Measurements from ENCODE around the gene ACYP2.
"Not testable (repeated sequence)": the region's sequence is repeated elsewhere in the genome, so short reads cannot be mapped to it uniquely, and the experiment has no call there.

The ACYP2 gene

DNA sequence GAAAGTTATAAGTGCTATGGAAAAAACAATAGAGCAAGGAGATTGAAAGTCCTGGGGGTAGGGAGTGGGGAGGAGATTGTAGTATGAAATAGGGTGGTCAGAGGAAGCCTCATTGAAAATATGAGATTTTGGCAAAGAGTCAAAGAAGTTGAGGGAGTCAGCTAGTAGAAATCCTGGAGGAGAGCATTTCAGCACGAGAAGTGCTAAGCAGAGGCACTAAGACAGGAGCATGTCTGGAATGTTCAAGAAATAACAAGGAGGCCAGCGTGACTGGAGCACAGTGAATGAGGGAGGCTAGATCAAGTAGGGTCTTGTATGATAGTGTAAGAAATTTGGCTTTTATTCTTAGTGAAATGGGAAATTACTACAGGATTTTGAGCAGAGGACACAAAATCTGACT lies 142.8 kb downstream of the ACYP2 start:
- Mint-ChIP-seq H3K9me3 (no peaks in the 10 kb centered on the region), H3K4me1 (no peaks in the 10 kb centered on the region), H3K4me3 (no peak overlapping the region), H3K36me3 (peaks cover 24% of the 10 kb centered on the region), H3K27ac (no peak overlapping the region), H3K27me3 (no peaks in the 10 kb centered on the region)

DNA sequence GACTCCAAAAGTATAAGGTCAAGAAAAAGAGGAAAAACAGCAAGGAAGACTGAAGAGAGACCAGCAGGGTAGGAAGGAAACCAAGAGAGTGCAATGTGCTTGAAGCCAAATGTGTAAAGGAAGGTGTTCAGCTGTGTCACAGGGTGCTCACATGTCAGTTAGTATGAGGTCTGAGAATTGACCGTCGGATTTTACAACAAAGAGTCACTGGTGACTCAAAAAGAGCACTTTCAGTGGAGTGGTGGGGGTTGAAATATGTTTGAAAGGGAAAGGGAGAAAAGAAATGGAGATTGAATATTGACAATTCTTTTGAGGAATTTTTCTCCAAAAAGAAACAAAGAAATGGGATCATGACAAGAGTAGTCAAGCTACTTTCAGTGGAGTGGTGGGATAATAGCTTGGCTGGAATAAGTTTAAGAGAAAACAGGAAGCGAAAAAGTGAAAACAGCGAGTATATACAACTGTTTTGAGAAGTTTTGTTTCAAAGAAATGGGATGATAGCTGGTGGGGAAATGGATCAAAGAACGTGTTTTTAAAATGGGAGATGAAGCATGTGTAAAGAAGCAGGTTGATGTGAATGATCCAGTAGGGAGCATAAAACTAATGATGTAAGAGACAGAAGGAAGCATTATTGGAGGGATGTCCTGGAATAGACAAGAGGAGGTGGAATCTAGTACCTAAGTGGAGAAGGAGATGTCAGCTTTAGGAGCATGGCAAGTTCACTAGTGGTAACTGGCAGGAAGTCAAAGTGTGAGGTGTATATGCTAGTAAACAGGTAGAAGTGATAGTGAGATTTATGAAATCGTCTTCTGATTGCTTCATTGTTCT lies 144.2 kb downstream of the ACYP2 start:
- peaks cover 3% of the 10 kb centered on the region for H3K9me3 Mint-ChIP-seq
- H3K27me3 Mint-ChIP-seq: no peaks in the 10 kb centered on the region
- H3K4me3 Mint-ChIP-seq: no peak overlapping the region
- no peaks in the 10 kb centered on the region for H3K4me1 Mint-ChIP-seq
- H3K36me3 Mint-ChIP-seq: peaks cover 23% of the 10 kb centered on the region
- H3K27ac Mint-ChIP-seq: no peak overlapping the region

GRCh38 chr2:54260241-54260595 lies 144.8 kb downstream of the ACYP2 start:
- H3K27me3 Mint-ChIP-seq: no peaks in the 10 kb centered on the region
- H3K4me1 Mint-ChIP-seq: no peaks in the 10 kb centered on the region
- H3K27ac Mint-ChIP-seq: no peak overlapping the region
- peaks cover 29% of the 10 kb centered on the region for H3K36me3 Mint-ChIP-seq
- H3K9me3 Mint-ChIP-seq: peaks cover 9% of the 10 kb centered on the region
- no peak overlapping the region for H3K4me3 Mint-ChIP-seq

DNA sequence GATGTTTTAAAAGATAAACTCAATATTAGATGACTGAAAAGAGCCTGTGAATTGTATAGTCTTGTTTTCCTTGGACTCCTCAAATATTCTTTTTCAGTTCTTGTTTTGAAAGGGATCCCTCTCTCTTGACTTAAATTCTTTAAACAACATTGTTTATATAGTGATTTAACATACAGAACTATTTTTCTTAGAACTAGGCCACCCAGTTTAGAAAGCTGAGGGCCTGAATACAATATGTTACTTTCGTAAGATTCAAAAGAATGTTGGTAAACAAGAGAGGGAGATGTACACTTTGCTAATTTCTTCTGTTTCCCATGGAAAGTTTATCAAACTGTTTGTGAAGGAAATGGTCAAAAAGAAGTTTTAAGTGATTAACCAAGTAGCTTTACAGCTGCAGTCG lies 146.1 kb downstream of the ACYP2 start:
- Mint-ChIP-seq H3K9me3 (peaks cover 12% of the 10 kb centered on the region), H3K4me3 (no peak overlapping the region), H3K36me3 (peaks cover 26% of the 10 kb centered on the region), H3K4me1 (no peaks in the 10 kb centered on the region), H3K27ac (no peak overlapping the region), H3K27me3 (no peaks in the 10 kb centered on the region)

DNA sequence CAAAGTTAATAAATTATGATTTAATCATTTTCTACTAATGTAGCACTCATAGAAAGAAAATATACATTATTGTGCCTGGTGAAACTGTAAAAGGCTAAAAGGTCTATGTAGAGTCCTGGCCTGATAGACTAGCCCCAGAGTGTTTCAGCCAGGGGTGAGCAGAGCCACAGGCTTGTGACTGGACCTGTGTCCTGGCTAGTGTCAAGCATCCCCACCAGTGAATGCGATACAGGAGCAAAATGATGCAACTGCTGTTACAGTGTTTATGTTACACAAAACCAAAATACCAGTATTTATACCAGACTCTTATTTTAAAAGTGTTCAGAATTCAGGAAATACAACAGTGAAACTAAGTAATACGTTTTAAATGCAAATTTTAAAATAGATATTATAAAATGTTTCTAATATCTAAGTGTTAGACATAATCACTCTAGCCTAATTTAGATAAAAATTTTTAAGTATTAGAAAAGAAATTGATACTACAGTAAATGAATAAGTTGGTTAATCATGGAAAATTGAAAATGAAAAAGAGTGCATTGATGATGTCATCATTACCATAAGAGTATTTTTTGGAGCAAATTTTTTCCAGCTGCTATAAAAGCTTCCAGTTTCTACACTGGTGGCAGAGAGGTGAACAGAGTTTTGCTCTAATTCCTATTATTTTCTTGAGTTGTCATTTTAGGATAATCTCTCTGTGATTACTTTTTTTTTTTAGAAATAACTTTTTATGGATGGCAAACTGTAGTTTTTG lies 146.8 kb downstream of the ACYP2 start:
- H3K36me3 Mint-ChIP-seq: peaks cover 27% of the 10 kb centered on the region
- H3K27me3 Mint-ChIP-seq: no peaks in the 10 kb centered on the region
- no peak overlapping the region for H3K27ac Mint-ChIP-seq
- no peak overlapping the region for H3K4me3 Mint-ChIP-seq
- no peaks in the 10 kb centered on the region for H3K4me1 Mint-ChIP-seq
- H3K9me3 Mint-ChIP-seq: peaks cover 12% of the 10 kb centered on the region

DNA sequence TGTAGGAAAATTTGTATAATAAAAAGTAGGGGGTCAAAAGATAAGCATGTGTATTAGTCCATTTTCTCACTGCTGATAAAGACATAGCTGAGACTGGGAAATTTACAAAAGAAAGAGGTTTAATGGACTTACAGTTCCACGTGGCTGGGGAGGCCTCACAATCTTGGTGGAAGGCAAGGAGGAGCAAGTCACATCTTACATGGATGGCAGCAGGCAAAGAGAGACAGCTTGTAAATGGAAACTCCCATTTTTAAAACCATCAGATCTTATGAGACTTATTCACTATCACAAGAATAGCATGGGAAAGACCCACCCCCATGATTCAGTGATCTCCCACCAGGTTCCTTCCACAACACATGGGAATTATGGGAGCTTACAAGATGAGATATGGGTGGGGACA lies 149.7 kb downstream of the ACYP2 start:
- H3K36me3 Mint-ChIP-seq: peaks cover 26% of the 10 kb centered on the region

DNA sequence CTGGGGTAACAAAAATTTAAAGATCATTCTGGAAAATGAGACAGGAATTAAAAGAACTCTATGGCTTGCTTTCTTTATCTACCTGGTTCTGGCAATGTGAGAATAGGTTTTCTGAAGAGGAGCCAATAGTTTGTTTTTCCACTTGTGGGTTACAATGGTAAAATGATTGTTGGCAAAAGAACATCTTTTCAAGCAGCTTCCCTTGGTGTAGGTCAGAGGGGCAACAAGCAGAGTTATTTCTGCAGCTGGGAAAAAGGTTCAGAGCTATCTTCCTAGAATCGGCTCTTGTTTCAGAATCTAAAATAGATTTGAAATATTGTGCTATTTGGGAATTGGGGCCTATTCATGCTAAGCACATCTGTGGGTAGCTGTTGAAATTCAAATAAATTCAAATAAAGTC lies 152.2 kb downstream of the ACYP2 start:
- peaks cover 25% of the 10 kb centered on the region for H3K36me3 Mint-ChIP-seq

More for the DNA sequence above, 149.7 kb downstream of the ACYP2 start:
- not testable (repeated sequence) for H3K27ac Mint-ChIP-seq, H3K4me3 Mint-ChIP-seq, H3K4me1 Mint-ChIP-seq, H3K27me3 Mint-ChIP-seq
- peaks cover 12% of the 10 kb centered on the region for H3K9me3 Mint-ChIP-seq

DNA sequence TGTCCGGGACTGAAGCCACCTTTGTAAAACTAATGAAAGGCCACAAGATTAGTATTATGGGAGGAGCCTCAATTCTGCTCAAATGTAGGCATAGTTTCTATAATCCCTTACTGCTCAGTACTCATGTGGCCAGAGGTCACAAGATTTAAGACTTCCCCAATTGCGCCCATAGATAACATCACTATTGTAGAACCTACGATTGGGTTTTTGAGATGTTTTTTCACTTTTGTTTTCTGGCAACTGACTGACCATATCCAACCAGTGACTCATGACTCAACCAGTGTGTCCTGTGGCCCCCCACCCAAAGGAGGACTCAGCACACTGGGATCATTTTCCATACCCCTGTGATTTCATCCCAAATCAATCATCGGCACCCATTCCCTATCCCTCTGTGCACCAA lies 155.8 kb downstream of the ACYP2 start:
- H3K4me1 Mint-ChIP-seq: peaks cover 19% of the 10 kb centered on the region
- H3K9me3 Mint-ChIP-seq: no peaks in the 10 kb centered on the region
- H3K36me3 Mint-ChIP-seq: peaks cover 11% of the 10 kb centered on the region
- no peak overlapping the region for H3K27ac Mint-ChIP-seq
- no peaks in the 10 kb centered on the region for H3K27me3 Mint-ChIP-seq
- no peak overlapping the region for H3K4me3 Mint-ChIP-seq

More for the DNA sequence above, 152.2 kb downstream of the ACYP2 start:
- peaks cover 12% of the 10 kb centered on the region for H3K9me3 Mint-ChIP-seq
- H3K27ac Mint-ChIP-seq: no peak overlapping the region
- H3K4me3 Mint-ChIP-seq: no peak overlapping the region
- peaks cover 14% of the 10 kb centered on the region for H3K4me1 Mint-ChIP-seq
- H3K27me3 Mint-ChIP-seq: no peaks in the 10 kb centered on the region

DNA sequence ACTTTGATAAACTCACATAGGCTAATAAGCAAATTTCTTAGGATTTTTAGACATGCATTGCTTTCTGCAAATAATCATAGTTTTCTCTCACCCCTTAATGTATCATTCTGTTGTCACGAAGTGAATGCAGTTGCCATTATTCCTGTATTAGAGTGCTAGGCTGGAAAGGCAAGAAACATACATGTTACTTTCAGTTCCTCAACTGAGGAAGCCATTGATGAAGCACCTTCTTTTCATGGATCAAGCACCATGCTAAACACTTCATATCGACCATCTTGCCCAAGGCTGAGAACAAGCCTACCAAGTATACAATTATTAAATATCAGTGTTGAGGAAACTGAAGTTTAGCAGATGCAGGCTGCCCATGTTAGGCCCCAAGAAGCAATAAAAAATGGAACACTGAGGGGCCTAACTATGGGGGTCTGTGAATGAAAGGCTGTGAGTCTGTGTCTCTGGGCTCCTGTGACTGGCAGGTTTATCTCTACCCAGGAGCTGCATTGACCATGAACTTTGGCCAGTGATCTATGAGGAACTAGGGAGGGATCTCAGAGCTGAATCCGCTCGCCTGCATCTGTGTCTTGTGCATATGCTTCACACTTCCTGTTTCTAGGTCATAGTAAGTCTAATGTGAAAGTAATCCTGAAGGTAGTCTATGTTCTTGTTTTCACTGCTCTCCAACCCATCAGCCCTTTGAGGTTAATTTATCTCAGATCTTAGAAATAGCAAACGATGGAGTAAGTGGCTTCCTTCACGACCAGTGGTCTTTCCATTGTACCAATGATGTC lies 156.6 kb downstream of the ACYP2 start:
- H3K4me1 Mint-ChIP-seq: peaks cover 19% of the 10 kb centered on the region
- no peaks in the 10 kb centered on the region for H3K9me3 Mint-ChIP-seq
- no peak overlapping the region for H3K27ac Mint-ChIP-seq
- H3K4me3 Mint-ChIP-seq: no peak overlapping the region
- no peaks in the 10 kb centered on the region for H3K27me3 Mint-ChIP-seq
- H3K36me3 Mint-ChIP-seq: peaks cover 10% of the 10 kb centered on the region

GRCh38 chr2:54274781-54275242 lies 159.4 kb downstream of the ACYP2 start:
- H3K27ac Mint-ChIP-seq: peak overlapping the region; percentile 8
- no peaks in the 10 kb centered on the region for H3K9me3 Mint-ChIP-seq
- H3K4me3 Mint-ChIP-seq: no peak overlapping the region
- H3K36me3 Mint-ChIP-seq: peaks cover 10% of the 10 kb centered on the region
- H3K27me3 Mint-ChIP-seq: no peaks in the 10 kb centered on the region
- H3K4me1 Mint-ChIP-seq: peaks cover 19% of the 10 kb centered on the region

DNA sequence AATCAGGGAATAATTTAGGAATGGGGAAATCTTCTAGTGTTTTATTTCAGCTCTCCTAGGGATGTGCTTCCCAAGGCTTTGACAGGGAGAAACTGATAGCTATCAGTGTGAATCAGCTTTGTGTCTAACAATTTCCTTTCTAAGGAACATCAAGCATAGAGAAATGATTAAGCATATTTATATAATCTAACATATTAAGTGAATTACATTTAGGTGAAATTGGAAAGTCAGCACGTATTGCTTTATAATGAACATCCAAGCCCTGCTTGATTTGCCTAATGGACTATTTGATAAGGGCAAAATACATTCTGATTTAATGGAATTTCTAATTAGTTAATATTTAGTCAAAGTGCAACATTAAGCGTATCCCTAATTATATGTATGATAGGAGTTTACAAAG lies 160.1 kb downstream of the ACYP2 start:
- H3K4me1 Mint-ChIP-seq: peaks cover 19% of the 10 kb centered on the region
- H3K4me3 Mint-ChIP-seq: no peak overlapping the region
- peaks cover 10% of the 10 kb centered on the region for H3K36me3 Mint-ChIP-seq
- no peaks in the 10 kb centered on the region for H3K9me3 Mint-ChIP-seq
- no peaks in the 10 kb centered on the region for H3K27me3 Mint-ChIP-seq
- H3K27ac Mint-ChIP-seq: no peak overlapping the region

- H3K4me3 Mint-ChIP-seq: no peak overlapping the region
- H3K27me3 Mint-ChIP-seq: no peaks in the 10 kb centered on the region
- no peak overlapping the region for H3K27ac Mint-ChIP-seq
- H3K9me3 Mint-ChIP-seq: no peaks in the 10 kb centered on the region
- H3K36me3 Mint-ChIP-seq: peaks cover 3% of the 10 kb centered on the region
- H3K4me1 Mint-ChIP-seq: peaks cover 10% of the 10 kb centered on the region
These were observed 164.0 kb downstream of the ACYP2 start for GRCh38 chr2:54279385-54279784.

- H3K27me3 Mint-ChIP-seq: no peaks in the 10 kb centered on the region
- no peaks in the 10 kb centered on the region for H3K9me3 Mint-ChIP-seq
- no peak overlapping the region for H3K27ac Mint-ChIP-seq
- H3K36me3 Mint-ChIP-seq: peaks cover 12% of the 10 kb centered on the region
- H3K4me3 Mint-ChIP-seq: no peak overlapping the region
- H3K4me1 Mint-ChIP-seq: peaks cover 10% of the 10 kb centered on the region
These were observed 169.4 kb downstream of the ACYP2 start for GRCh38 chr2:54284826-54285225.

GRCh38 chr2:54285451-54285850 lies 170.0 kb downstream of the ACYP2 start:
- no peaks in the 10 kb centered on the region for H3K27me3 Mint-ChIP-seq
- H3K4me1 Mint-ChIP-seq: peaks cover 10% of the 10 kb centered on the region
- H3K4me3 Mint-ChIP-seq: no peak overlapping the region
- peaks cover 12% of the 10 kb centered on the region for H3K36me3 Mint-ChIP-seq
- H3K27ac Mint-ChIP-seq: no peak overlapping the region
- H3K9me3 Mint-ChIP-seq: no peaks in the 10 kb centered on the region

GRCh38 chr2:54287532-54287931 lies 172.1 kb downstream of the ACYP2 start:
- H3K4me3 Mint-ChIP-seq: no peak overlapping the region
- H3K4me1 Mint-ChIP-seq: peaks cover 2% of the 10 kb centered on the region
- H3K27ac Mint-ChIP-seq: no peak overlapping the region
- H3K36me3 Mint-ChIP-seq: peaks cover 14% of the 10 kb centered on the region
- H3K9me3 Mint-ChIP-seq: no peaks in the 10 kb centered on the region
- H3K27me3 Mint-ChIP-seq: no peaks in the 10 kb centered on the region

DNA sequence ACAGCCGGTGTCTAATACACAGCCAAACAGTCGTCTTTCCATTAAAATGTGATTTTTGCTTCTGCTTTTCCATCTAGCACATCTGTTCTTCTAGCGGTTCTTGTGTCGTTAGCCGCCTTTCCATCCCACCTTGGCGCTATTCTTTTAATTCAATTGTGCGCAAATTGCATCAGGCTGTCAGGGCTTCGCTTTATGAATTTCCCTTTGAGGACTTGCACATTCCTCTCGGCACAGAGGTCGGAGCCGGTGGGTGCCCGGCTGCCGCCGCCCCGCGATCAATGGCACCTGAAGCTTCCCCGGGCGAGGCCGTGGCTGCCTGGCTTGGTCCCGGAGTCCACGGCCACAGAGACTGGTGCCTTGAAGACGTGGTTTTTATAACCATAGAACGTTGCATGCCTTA lies 174.5 kb downstream of the ACYP2 start:
- Mint-ChIP-seq H3K4me3 (no peak overlapping the region), H3K27ac (no peak overlapping the region), H3K36me3 (peaks cover 8% of the 10 kb centered on the region), H3K9me3 (no peaks in the 10 kb centered on the region), H3K4me1 (no peaks in the 10 kb centered on the region), H3K27me3 (no peaks in the 10 kb centered on the region)
